Measurements from ENCODE around the gene PDLIM4.

- no peak for TF ChIP-seq CTCF (IDR thresholded peaks at IDR 0.05)
- TF ChIP-seq POLR2A (IDR thresholded peaks at IDR 0.05), result no peak
- no peak for TF ChIP-seq EP300 (IDR thresholded peaks at IDR 0.05)
Measured at GRCh38 chr5:132263548-132264261, 6.2 kb downstream of the PDLIM4 start.
